Measurements from ENCODE around the gene PDZD7. TPM values are rescaled to one million over a fixed set of nuclear protein-coding genes. Genes with fewer than 3 reads are reported as not detected.
A peak's percentile ranks its signal among the peaks of the same experiment; 100 is the strongest.

PDZD7 gene
- total RNA-seq, 1 donor from 2014 or later: not detected

- H3K27ac Mint-ChIP-seq: peak overlapping the region; percentile 65
- peaks cover 8% of the 10 kb centered on the region for H3K4me1 ChIP-seq
- peak overlapping the region; percentile 62 for H3K4me3 Mint-ChIP-seq
- peak; percentile 89 for DNase-seq (ENCODE audit: low spot score)
- H3F3A ChIP-seq (ENCODE audit: low read depth): peaks cover 34% of the 10 kb centered on the region
- H3K27me3 Mint-ChIP-seq (ENCODE audit: insufficient read depth, low read depth): peaks cover 25% of the 10 kb centered on the region
- peaks cover 84% of the 10 kb centered on the region for H3K27me3 ChIP-seq
- no peak overlapping the region for H3K4me3 ChIP-seq
- no peaks in the 10 kb centered on the region for H3K9me3 ChIP-seq (ENCODE audit: low read depth)
- no peak overlapping the region for H3K27ac ChIP-seq
- H3K4me2 ChIP-seq: no peak overlapping the region
- TF ChIP-seq, protein P1, sequence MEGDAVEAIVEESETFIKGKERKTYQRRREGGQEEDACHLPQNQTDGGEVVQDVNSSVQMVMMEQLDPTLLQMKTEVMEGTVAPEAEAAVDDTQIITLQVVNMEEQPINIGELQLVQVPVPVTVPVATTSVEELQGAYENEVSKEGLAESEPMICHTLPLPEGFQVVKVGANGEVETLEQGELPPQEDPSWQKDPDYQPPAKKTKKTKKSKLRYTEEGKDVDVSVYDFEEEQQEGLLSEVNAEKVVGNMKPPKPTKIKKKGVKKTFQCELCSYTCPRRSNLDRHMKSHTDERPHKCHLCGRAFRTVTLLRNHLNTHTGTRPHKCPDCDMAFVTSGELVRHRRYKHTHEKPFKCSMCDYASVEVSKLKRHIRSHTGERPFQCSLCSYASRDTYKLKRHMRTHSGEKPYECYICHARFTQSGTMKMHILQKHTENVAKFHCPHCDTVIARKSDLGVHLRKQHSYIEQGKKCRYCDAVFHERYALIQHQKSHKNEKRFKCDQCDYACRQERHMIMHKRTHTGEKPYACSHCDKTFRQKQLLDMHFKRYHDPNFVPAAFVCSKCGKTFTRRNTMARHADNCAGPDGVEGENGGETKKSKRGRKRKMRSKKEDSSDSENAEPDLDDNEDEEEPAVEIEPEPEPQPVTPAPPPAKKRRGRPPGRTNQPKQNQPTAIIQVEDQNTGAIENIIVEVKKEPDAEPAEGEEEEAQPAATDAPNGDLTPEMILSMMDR (IDR thresholded peaks at IDR 0.05): peak; percentile 86
- TF ChIP-seq EZH2phosphoT487 (IDR thresholded peaks at IDR 0.05) (no peak), EZH2 (IDR thresholded peaks at IDR 0.05) (peak; percentile 20)
- H3K79me2 ChIP-seq (ENCODE audit: low read depth): no peaks in the 10 kb centered on the region
- no peak overlapping the region for H3K9ac ChIP-seq
- no peaks in the 10 kb centered on the region for H3K9me3 Mint-ChIP-seq
- H2AFZ ChIP-seq (replicated peaks): no peak overlapping the region
- peaks cover 8% of the 10 kb centered on the region for H4K20me1 ChIP-seq (ENCODE audit: low read depth)
- H3K36me3 ChIP-seq: no peaks in the 10 kb centered on the region
- peaks cover 44% of the 10 kb centered on the region for H3K4me1 Mint-ChIP-seq
- no peaks in the 10 kb centered on the region for H3K36me3 Mint-ChIP-seq
Measured at GRCh38 chr10:101041252-101041761, 10.4 kb upstream of the PDZD7 start.

DNA sequence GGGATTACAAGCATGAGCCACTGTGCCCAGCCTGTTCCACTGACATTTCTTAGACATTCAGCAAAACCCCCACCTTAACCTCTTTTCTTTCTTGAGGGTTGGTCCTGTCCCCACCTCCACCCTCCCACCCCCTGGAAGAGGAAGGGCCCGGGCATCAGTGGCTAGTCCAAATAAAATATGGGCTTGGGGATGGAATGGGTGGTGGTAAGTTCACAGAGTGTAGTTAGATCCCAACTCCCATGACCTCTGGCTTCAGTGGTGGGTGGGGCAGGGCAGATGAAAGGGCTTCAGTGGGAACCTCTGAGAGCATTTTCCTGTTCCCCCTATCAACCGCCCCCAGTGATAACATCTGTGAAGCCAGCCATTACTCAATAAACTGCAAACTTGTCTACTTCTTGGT lies 9.9 kb upstream of the PDZD7 start:
- Histone ChIP-seq H3K9ac (no peak overlapping the region), H4K20me1 (ENCODE audit: low read depth) (peaks cover 8% of the 10 kb centered on the region), H3K4me3 (no peak overlapping the region), H3K27ac (no peak overlapping the region), H3F3A (ENCODE audit: low read depth) (peaks cover 34% of the 10 kb centered on the region), H3K4me1 (peaks cover 8% of the 10 kb centered on the region), H3K4me2 (no peak overlapping the region), H3K9me3 (ENCODE audit: low read depth) (no peaks in the 10 kb centered on the region), H3K36me3 (no peaks in the 10 kb centered on the region), H2AFZ (replicated peaks) (no peak overlapping the region), H3K27me3 (peaks cover 84% of the 10 kb centered on the region), H3K79me2 (ENCODE audit: low read depth) (no peaks in the 10 kb centered on the region)
- Mint-ChIP-seq H3K27me3 (ENCODE audit: insufficient read depth, low read depth) (peaks cover 21% of the 10 kb centered on the region), H3K36me3 (no peaks in the 10 kb centered on the region), H3K4me1 (peaks cover 42% of the 10 kb centered on the region), H3K4me3 (peak overlapping the region; percentile 62), H3K9me3 (no peaks in the 10 kb centered on the region), H3K27ac (peak overlapping the region; percentile 65)
- no peak for TF ChIP-seq EZH2phosphoT487 (IDR thresholded peaks at IDR 0.05)
- no peak for TF ChIP-seq EZH2 (IDR thresholded peaks at IDR 0.05)
- TF ChIP-seq, protein P1 (IDR thresholded peaks at IDR 0.05): no peak
- no peak for DNase-seq (ENCODE audit: low spot score)

GRCh38 chr10:101040061-101040460 lies 9.1 kb upstream of the PDZD7 start:
- Histone ChIP-seq H3K9me3 (ENCODE audit: low read depth) (no peaks in the 10 kb centered on the region), H4K20me1 (ENCODE audit: low read depth) (peaks cover 8% of the 10 kb centered on the region), H3K27ac (no peak overlapping the region), H3K4me2 (no peak overlapping the region), H3K4me1 (peaks cover 8% of the 10 kb centered on the region), H3F3A (ENCODE audit: low read depth) (peaks cover 31% of the 10 kb centered on the region), H2AFZ (replicated peaks) (no peak overlapping the region), H3K79me2 (ENCODE audit: low read depth) (no peaks in the 10 kb centered on the region), H3K36me3 (no peaks in the 10 kb centered on the region), H3K9ac (no peak overlapping the region), H3K4me3 (no peak overlapping the region), H3K27me3 (peaks cover 84% of the 10 kb centered on the region)
- DNase-seq (ENCODE audit: low spot score): no peak
- H3K4me3 Mint-ChIP-seq: no peak overlapping the region
- H3K27me3 Mint-ChIP-seq (ENCODE audit: insufficient read depth, low read depth): peaks cover 15% of the 10 kb centered on the region
- no peaks in the 10 kb centered on the region for H3K9me3 Mint-ChIP-seq
- no peaks in the 10 kb centered on the region for H3K36me3 Mint-ChIP-seq
- TF ChIP-seq, protein P1 (IDR thresholded peaks at IDR 0.05): no peak
- TF ChIP-seq EZH2phosphoT487 (IDR thresholded peaks at IDR 0.05) (no peak), EZH2 (IDR thresholded peaks at IDR 0.05) (no peak)
- H3K4me1 Mint-ChIP-seq: peaks cover 42% of the 10 kb centered on the region
- no peak overlapping the region for H3K27ac Mint-ChIP-seq
